GM12878 (cell line): Measurements from ENCODE around the gene HCLS1. TPM values are rescaled to one million over a fixed set of nuclear protein-coding genes. Genes with fewer than 3 reads are reported as not detected.
"Not testable (repeated sequence)": the region's sequence is repeated elsewhere in the genome, so short reads cannot be mapped to it uniquely, and the experiment has no call there.

Experiments
- ATAC-seq: fragments of 200-7000 bp; cut with Tn5 transposase; 3 replicates; pipeline ENCODE4 v1.9.1; 2020; ENCODE audit warnings: mild to moderate bottlenecking, moderate library complexity
- BruUV-seq: library from RNA; stranded (reverse); fragments of 400-500 nt; replicated peaks from 2 replicates; lab custom pipeline; 2021; lab: Mats Ljungman, UMichigan
- CTCF ChIA-PET: fragments of 300-600 bp; sonication (Branson Sonifier 250); formaldehyde crosslinking; extraction: SDS; loops from one replicate; lab custom pipeline; 2021; ENCODE audit warnings: inconsistent platforms; lab: Yijun Ruan, JAX
- POLR2A ChIA-PET: fragments of 350-600 bp; formaldehyde crosslinking; extraction: SDS; loops from one replicate; lab custom pipeline; 2021; ENCODE audit warnings: inconsistent platforms; lab: Charles Lee
- RAD21 ChIA-PET: fragments of 300-600 bp; sonication (Branson Sonifier 250); formaldehyde crosslinking; loops from one replicate; lab custom pipeline; 2023; ENCODE audit warnings: antibody characterized with exemption; ENCODE audit not compliant: unreplicated experiment; lab: Charles Lee
- SMC1A ChIA-PET: fragments of 300-600 bp; sonication (Branson Sonifier 250); formaldehyde crosslinking; loops from one replicate; lab custom pipeline; 2023; ENCODE audit not compliant: unreplicated experiment, uncharacterized antibody; lab: Charles Lee
- DNase-seq: peaks from one replicate; pipeline ENCODE4 v3.0.0-alpha.2; 2011; ENCODE audit warnings: low read depth, low spot score
- FAIRE-seq: peaks from 3 replicates; lab custom pipeline; 2011; peaks lifted over from hg19 to GRCh38; lab: Jason Lieb, UNC
- H2AFZ ChIP-seq: 2 replicates; pipeline ENCODE4 v1.6.0; 2011; ENCODE audit warnings: low read depth, low read length, control low read depth; ENCODE audit not compliant: control insufficient read depth
- H3K27ac ChIP-seq: 2 replicates; pipeline ENCODE4 v1.5.1; 2011; ENCODE audit warnings: control low read depth; ENCODE audit not compliant: control insufficient read depth, insufficient read depth
- H3K27me3 ChIP-seq, 2 experiments: replicated peaks in 1 of 2; 2 replicates each; pipeline versions ENCODE4 v1.6.0 to v1.6.1; 2011; ENCODE audit warnings: low read length in 1 of 2; ENCODE audit not compliant: control insufficient read depth in 2 of 2, insufficient read depth in 2 of 2
- H3K36me3 ChIP-seq, 2 experiments: 2 replicates each; pipeline ENCODE4 v1.5.1; 2011; ENCODE audit warnings: low read length in 1 of 2; ENCODE audit not compliant: control insufficient read depth in 2 of 2, insufficient read depth in 2 of 2
- H3K4me1 ChIP-seq: 2 replicates; pipeline ENCODE4 v1.6.1; 2011; ENCODE audit warnings: mild to moderate bottlenecking, low read length, moderate library complexity, mixed read lengths; ENCODE audit not compliant: control insufficient read depth, insufficient read depth
- H3K4me2 ChIP-seq: 2 replicates; pipeline ENCODE4 v1.6.0; 2011; ENCODE audit warnings: control low read depth; ENCODE audit not compliant: control insufficient read depth, insufficient read depth
- H3K4me3 ChIP-seq: fragments of 200-600 bp; sonication (generic); 2 replicates; pipeline ENCODE4 v1.5.1; 2016
- H3K79me2 ChIP-seq: 2 replicates; pipeline ENCODE4 v1.6.0; 2011; ENCODE audit warnings: low read length; ENCODE audit not compliant: control insufficient read depth, insufficient read depth
- H3K9ac ChIP-seq: 2 replicates; pipeline ENCODE4 v1.8.0; 2011; ENCODE audit warnings: low read length, control low read depth, mixed read lengths; ENCODE audit not compliant: control insufficient read depth, insufficient read depth
- H3K9me3 ChIP-seq: replicated peaks from 3 replicates; pipeline ENCODE4 v1.5.1; 2011; ENCODE audit warnings: mild to moderate bottlenecking, low read length; ENCODE audit not compliant: control insufficient read depth, insufficient read depth
- H4K20me1 ChIP-seq: 2 replicates; pipeline ENCODE4 v1.6.0; 2011; ENCODE audit not compliant: control insufficient read depth, insufficient read depth
- NBN ChIP-seq: fragments of 450-650 bp; IDR thresholded peaks from 2 replicates; pipeline ENCODE4 v1.6.1; 2016
- NFXL1 ChIP-seq: fragments of 450-650 bp; IDR thresholded peaks from 2 replicates; pipeline ENCODE4 v1.6.1; 2017; ENCODE audit warnings: antibody characterized with exemption, mild to moderate bottlenecking, borderline replicate concordance
- POLR2AphosphoS5 ChIP-seq: IDR thresholded peaks from 2 replicates; pipeline ENCODE4 v1.6.1; 2011; ENCODE audit warnings: mild to moderate bottlenecking, low read length, inconsistent platforms
- RCOR1 ChIP-seq: conservative IDR thresholded peaks from 2 replicates; pipeline ENCODE4 v1.6.1; 2012; ENCODE audit warnings: low read depth, low read length, improper control_type of control experiment
- SMARCA5 ChIP-seq: fragments of 450-650 bp; IDR thresholded peaks from 2 replicates; pipeline ENCODE4 v1.6.1; 2017; ENCODE audit warnings: mild to moderate bottlenecking
- WGBS: methylation state at CpG from one replicate; pipeline ENCODE4 v1.1.6; 2016; ENCODE audit warnings: low lambda C conversion rate; ENCODE audit not compliant: insufficient replicate concordance, insufficient coverage; ENCODE audit errors: missing lambda C conversion rate; 5-methylcytosine and 5-hydroxymethylcytosine counted together
- in situ Hi-C: fragments of 300-500 bp; cut with MboI; formaldehyde crosslinking; loops from 9 replicates; pipeline ENCODE4 v1.14.3; 2018; ENCODE audit warnings: mixed read lengths
- intact Hi-C: fragments of 100-400 bp; cut with micrococcal nuclease; formaldehyde crosslinking; loops from one replicate; pipeline ENCODE4 v1.14.2; 2022; ENCODE audit not compliant: unreplicated experiment
- polyA plus RNA-seq, 11 experiments: library from polyadenylated mRNA; depleted of rRNA in 4 of 11; unstranded in 6 of 11; stranded (reverse) in 5 of 11; fragments of >200 nt; fragmentation: Nextera tagmentation in 4 of 11; fragmentation: Illumina TruSeq in 1 of 11; extraction: Ambion mirVana in 4 of 11; extraction: Trizol in 1 of 11; gene quantifications; 1 replicate in 1 of 11; 2 replicates in 10 of 11; pipeline versions ENCODE4 v1.2.1 to v1.2.3, GENCODE V29; 2011 to 2016; ENCODE audit warnings: inconsistent platforms in 2 of 11, missing spikeins in 2 of 11, low read depth in 1 of 11
- total RNA-seq, 4 experiments: library from RNA; depleted of rRNA in 3 of 4; stranded (reverse); fragments of >200 nt in 3 of 4; fragmentation: Illumina TruSeq in 1 of 4; extraction: Trizol in 1 of 4; gene quantifications; 2 replicates each; pipeline versions ENCODE4 v1.2.1 to v1.2.3, GENCODE V29; 2013 to 2021
- TF ChIP-seq, protein P1 (sequence below): IDR thresholded peaks from 2 replicates; pipeline ENCODE4 v1.6.1; 2011; ENCODE audit warnings: low read depth, mild to moderate bottlenecking, low read length, moderate library complexity, borderline replicate concordance; ENCODE audit errors: extremely low read depth
- TF ChIP-seq, protein P2 (sequence below): fragments of 450-650 bp; IDR thresholded peaks from 2 replicates; pipeline ENCODE4 v1.6.1; 2017; ENCODE audit warnings: mild to moderate bottlenecking, low read depth, inconsistent platforms; ENCODE audit not compliant: poor library complexity, severe bottlenecking

The HCLS1 gene
- total and polyA plus RNA-seq, 10 of the 15 experiments (the other 5 are each of a cell fraction or from before 2014, with no cell fraction given), result 51.6 to 344 (median 231) TPM

DNA sequence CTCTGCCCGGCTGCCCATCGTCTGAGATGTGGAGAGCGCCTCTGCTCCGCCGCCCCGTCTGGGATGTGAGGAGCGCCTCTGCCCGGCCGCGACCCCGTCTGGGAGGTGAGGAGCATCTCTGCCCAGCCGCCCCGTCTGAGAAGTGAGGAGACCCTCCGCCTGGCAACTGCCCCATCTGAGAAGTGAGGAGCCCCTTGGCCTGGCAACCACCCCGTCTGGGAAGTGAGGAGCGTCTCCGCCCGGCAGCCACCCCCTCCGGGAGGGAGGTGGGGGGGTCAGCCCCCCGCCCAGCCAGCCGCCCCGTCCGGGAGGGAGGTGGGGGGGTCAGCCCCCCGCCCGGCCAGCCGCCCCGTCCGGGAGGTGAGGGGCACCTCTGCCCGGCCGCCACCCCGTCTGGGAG, 28.0 kb upstream of the HCLS1 start:
- H3K79me2 ChIP-seq, ATAC-seq, FAIRE-seq, H3K4me2 ChIP-seq, H4K20me1 ChIP-seq, intact Hi-C loops, H3K27ac ChIP-seq, RAD21 ChIA-PET, H3K9me3 ChIP-seq, CTCF ChIA-PET, H2AFZ ChIP-seq, H3K9ac ChIP-seq, DNase-seq, BruUV-seq, H3K4me3 ChIP-seq, H3K27me3 ChIP-seq, POLR2A ChIA-PET, in situ Hi-C loops, SMC1A ChIA-PET, H3K36me3 ChIP-seq: not testable (repeated sequence)
- WGBS, result 100% methylated on average over 5 of the region's 31 CpGs
- peaks cover 14% of the 10 kb centered on the region for H3K4me1 ChIP-seq

DNA sequence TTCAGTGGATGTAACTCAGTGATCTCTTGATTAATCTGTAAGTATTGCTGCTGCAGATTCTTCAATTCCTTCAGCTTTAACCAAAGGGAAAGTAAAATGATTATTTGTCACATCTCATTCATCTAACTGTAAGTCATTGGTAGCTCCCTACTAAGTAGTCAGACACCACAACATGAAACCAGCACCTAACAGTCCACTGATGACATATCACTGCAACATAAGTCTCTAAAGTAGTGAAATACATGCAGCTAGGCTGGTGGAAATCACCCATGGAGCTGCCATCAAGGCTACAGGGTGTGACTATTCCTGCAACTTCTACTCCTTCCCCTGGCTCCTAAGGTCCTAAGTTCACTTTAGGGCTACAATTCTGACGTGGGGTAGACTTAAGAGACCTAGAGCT, 21.1 kb upstream of the HCLS1 start:
- in situ Hi-C loops (no loop called here), intact Hi-C loops (no loop called here)
- TF ChIP-seq, protein P1, sequence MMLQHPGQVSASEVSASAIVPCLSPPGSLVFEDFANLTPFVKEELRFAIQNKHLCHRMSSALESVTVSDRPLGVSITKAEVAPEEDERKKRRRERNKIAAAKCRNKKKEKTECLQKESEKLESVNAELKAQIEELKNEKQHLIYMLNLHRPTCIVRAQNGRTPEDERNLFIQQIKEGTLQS, result no peak
- TF ChIP-seq POLR2AphosphoS5 (no peak), NFXL1 (no peak), NBN (no peak), SMARCA5 (no peak), RCOR1 (no peak)
- TF ChIP-seq, protein P2, sequence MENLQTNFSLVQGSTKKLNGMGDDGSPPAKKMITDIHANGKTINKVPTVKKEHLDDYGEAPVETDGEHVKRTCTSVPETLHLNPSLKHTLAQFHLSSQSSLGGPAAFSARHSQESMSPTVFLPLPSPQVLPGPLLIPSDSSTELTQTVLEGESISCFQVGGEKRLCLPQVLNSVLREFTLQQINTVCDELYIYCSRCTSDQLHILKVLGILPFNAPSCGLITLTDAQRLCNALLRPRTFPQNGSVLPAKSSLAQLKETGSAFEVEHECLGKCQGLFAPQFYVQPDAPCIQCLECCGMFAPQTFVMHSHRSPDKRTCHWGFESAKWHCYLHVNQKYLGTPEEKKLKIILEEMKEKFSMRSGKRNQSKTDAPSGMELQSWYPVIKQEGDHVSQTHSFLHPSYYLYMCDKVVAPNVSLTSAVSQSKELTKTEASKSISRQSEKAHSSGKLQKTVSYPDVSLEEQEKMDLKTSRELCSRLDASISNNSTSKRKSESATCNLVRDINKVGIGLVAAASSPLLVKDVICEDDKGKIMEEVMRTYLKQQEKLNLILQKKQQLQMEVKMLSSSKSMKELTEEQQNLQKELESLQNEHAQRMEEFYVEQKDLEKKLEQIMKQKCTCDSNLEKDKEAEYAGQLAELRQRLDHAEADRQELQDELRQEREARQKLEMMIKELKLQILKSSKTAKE, result no peak
- 100% methylated on average over 1 of the region's 1 CpG for WGBS
- ChIA-PET SMC1A (interaction anchor here (0.5 to 4.0 kb wide), 10 partner anchors 11 to 208 kb away, joined by 3 to 30 read pairs (median 3); partner anchors contain the start of gene HCLS1), CTCF (interaction anchor here (1.1 to 1.2 kb wide), 2 partner anchors 9 to 17 kb away, joined by 3 read pairs; no protein-coding TSS in a partner anchor), POLR2A (interaction anchor here (0.6 kb wide), 1 partner anchor 18 kb away, joined by 3 read pairs; no protein-coding TSS in a partner anchor), RAD21 (interaction anchor here (1.2 kb wide), 1 partner anchor 9 kb away, joined by 3 read pairs; no protein-coding TSS in a partner anchor)
- BruUV-seq, result no TSS peak
- DNase-seq (no peak), FAIRE-seq (no peak), ATAC-seq (no peak)
- H3K4me1 ChIP-seq, result no peaks in the 10 kb centered on the region
- H3K4me3 ChIP-seq, result no peak overlapping the region
- no peaks in the 10 kb centered on the region; the same call in 2 of the 3 replicates for H3K9me3 ChIP-seq
- no peak overlapping the region for H3K27ac ChIP-seq
- peaks cover 0 to 20% of the 10 kb centered on the region in 2 experiments for H3K36me3 ChIP-seq
- H4K20me1 ChIP-seq, result no peaks in the 10 kb centered on the region
- no peaks in the 10 kb centered on the region for H3K27me3 ChIP-seq
- H3K9ac ChIP-seq, result no peak overlapping the region
- no peak overlapping the region for H3K4me2 ChIP-seq
- no peak overlapping the region for H2AFZ ChIP-seq
- no peaks in the 10 kb centered on the region for H3K79me2 ChIP-seq
